KMS-11 (cell line): ENCODE measurements around the gene RAB4B.

Source experiments
- H2AFZ ChIP-seq: fragments of 200-600 bp; sonication (generic); 2 replicates; pipeline ENCODE4 v1.6.1; 2016; ENCODE audit warnings: antibody characterized with exemption, mixed run types, low read depth
- H3K27ac ChIP-seq: fragments of 200-600 bp; sonication (generic); 2 replicates; pipeline ENCODE4 v1.6.1; 2016; ENCODE audit warnings: mild to moderate bottlenecking, mixed run types
- H3K27me3 ChIP-seq: fragments of 200-600 bp; sonication (generic); 2 replicates; pipeline ENCODE4 v1.6.1; 2017; ENCODE audit warnings: mild to moderate bottlenecking, low read depth, mixed run types, moderate library complexity; ENCODE audit not compliant: insufficient read depth
- H3K36me3 ChIP-seq: fragments of 200-600 bp; sonication (generic); 2 replicates; pipeline ENCODE4 v1.6.1; 2017; ENCODE audit warnings: mild to moderate bottlenecking, mixed run types; ENCODE audit not compliant: insufficient read depth
- H3K4me1 ChIP-seq: fragments of 200-600 bp; sonication (generic); 2 replicates; pipeline ENCODE4 v1.6.1; 2016; ENCODE audit warnings: mild to moderate bottlenecking, low read depth, mixed run types; ENCODE audit not compliant: poor library complexity, severe bottlenecking
- H3K4me2 ChIP-seq: fragments of 200-600 bp; sonication (generic); 2 replicates; pipeline ENCODE4 v1.7.0; 2016; ENCODE audit warnings: mild to moderate bottlenecking, mixed run types
- H3K4me3 ChIP-seq: fragments of 200-600 bp; sonication (generic); IDR thresholded peaks from 2 replicates; pipeline ENCODE4 v1.6.1; 2017; ENCODE audit warnings: low read depth, low read length, mixed read lengths; ENCODE audit not compliant: insufficient read depth
- H3K79me2 ChIP-seq: fragments of 200-600 bp; sonication (generic); 2 replicates; pipeline ENCODE4 v1.6.1; 2016; ENCODE audit warnings: low read depth, mixed run types; ENCODE audit not compliant: insufficient read depth
- H3K9ac ChIP-seq: fragments of 200-600 bp; sonication (generic); 2 replicates; pipeline ENCODE4 v1.6.1; 2016; ENCODE audit warnings: mild to moderate bottlenecking, mixed run types
- H4K20me1 ChIP-seq: fragments of 200-600 bp; sonication (generic); 2 replicates; pipeline ENCODE4 v1.6.1; 2016; ENCODE audit warnings: mild to moderate bottlenecking, mixed run types; ENCODE audit not compliant: insufficient read depth
- TF ChIP-seq, protein P1 (sequence below): fragments of 200-600 bp; sonication (generic); conservative IDR thresholded peaks from 2 replicates; pipeline ENCODE4 v1.6.1; 2017; ENCODE audit warnings: low read depth, mild to moderate bottlenecking, antibody characterized with exemption, low read length, moderate library complexity, mixed read lengths

Gene RAB4B

GRCh38 chr19:40736661-40737060, 41.4 kb upstream of the RAB4B start:
- Histone ChIP-seq H4K20me1 (no peaks in the 10 kb centered on the region), H3K27ac (no peak overlapping the region), H3K4me3 (no peak overlapping the region), H2AFZ (no peak overlapping the region), H3K4me1 (no peaks in the 10 kb centered on the region), H3K4me2 (no peak overlapping the region), H3K27me3 (no peaks in the 10 kb centered on the region), H3K36me3 (no peaks in the 10 kb centered on the region), H3K9ac (no peak overlapping the region), H3K79me2 (no peaks in the 10 kb centered on the region)
- TF ChIP-seq, protein P1, sequence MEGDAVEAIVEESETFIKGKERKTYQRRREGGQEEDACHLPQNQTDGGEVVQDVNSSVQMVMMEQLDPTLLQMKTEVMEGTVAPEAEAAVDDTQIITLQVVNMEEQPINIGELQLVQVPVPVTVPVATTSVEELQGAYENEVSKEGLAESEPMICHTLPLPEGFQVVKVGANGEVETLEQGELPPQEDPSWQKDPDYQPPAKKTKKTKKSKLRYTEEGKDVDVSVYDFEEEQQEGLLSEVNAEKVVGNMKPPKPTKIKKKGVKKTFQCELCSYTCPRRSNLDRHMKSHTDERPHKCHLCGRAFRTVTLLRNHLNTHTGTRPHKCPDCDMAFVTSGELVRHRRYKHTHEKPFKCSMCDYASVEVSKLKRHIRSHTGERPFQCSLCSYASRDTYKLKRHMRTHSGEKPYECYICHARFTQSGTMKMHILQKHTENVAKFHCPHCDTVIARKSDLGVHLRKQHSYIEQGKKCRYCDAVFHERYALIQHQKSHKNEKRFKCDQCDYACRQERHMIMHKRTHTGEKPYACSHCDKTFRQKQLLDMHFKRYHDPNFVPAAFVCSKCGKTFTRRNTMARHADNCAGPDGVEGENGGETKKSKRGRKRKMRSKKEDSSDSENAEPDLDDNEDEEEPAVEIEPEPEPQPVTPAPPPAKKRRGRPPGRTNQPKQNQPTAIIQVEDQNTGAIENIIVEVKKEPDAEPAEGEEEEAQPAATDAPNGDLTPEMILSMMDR = no peak

- Histone ChIP-seq H3K4me1 (no peaks in the 10 kb centered on the region), H3K4me3 (no peak overlapping the region), H3K27ac (no peak overlapping the region), H3K27me3 (no peaks in the 10 kb centered on the region), H3K9ac (no peak overlapping the region), H3K79me2 (no peaks in the 10 kb centered on the region), H4K20me1 (no peaks in the 10 kb centered on the region), H2AFZ (no peak overlapping the region), H3K36me3 (no peaks in the 10 kb centered on the region), H3K4me2 (no peak overlapping the region)
- TF ChIP-seq, protein P1 = no peak
Measured at GRCh38 chr19:40737102-40737644, 40.9 kb upstream of the RAB4B start.

DNA sequence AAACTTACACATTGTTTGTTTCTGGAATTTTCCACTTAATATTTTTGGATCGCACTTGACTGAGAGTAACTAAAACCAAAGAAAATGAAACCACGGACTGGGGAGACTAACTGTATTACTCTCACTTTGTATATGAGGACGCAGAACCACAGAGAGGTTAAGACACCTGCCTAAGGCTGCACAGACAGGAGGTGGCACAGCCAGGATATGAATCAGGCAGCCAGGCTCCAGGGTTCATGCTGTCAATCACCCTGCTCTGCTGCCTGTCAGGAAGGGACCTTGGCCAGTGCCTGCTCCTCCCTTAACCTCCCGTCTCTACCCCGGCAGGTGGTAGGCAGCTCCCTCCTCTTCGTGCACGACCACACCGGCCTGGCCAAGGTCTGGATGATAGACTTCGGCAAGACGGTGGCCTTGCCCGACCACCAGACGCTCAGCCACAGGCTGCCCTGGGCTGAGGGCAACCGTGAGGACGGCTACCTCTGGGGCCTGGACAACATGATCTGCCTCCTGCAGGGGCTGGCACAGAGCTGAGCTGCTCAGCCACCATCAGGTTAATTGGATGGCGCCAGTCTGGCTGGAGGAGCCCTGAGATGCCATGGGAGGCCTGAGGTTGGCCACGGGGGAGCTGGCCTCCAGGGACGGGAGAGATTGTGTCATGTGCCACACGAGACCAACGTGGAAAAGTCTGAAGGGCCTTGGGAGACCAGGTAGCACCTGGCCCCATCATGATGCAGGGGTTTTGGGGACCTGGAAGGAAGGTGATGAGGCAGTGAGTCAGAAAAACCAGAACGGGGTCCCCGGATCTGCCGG, 38.8 kb upstream of the RAB4B start:
- no peak overlapping the region for H3K27ac ChIP-seq
- no peak overlapping the region for H3K4me2 ChIP-seq
- no peak overlapping the region for H3K9ac ChIP-seq
- TF ChIP-seq, protein P1 = no peak
- H3K79me2 ChIP-seq = no peaks in the 10 kb centered on the region
- no peak overlapping the region for H2AFZ ChIP-seq
- no peaks in the 10 kb centered on the region for H3K27me3 ChIP-seq
- H3K36me3 ChIP-seq = no peaks in the 10 kb centered on the region
- H3K4me3 ChIP-seq = no peak overlapping the region
- no peaks in the 10 kb centered on the region for H3K4me1 ChIP-seq
- H4K20me1 ChIP-seq = no peaks in the 10 kb centered on the region

GRCh38 chr19:40739871-40740703, 38.0 kb upstream of the RAB4B start:
- TF ChIP-seq, protein P1 = no peak
- H3K4me3 ChIP-seq = no peak overlapping the region
- H3K79me2 ChIP-seq = no peaks in the 10 kb centered on the region
- H3K36me3 ChIP-seq = no peaks in the 10 kb centered on the region
- H3K4me2 ChIP-seq = no peak overlapping the region
- no peak overlapping the region for H2AFZ ChIP-seq
- H3K27me3 ChIP-seq = no peaks in the 10 kb centered on the region
- H3K9ac ChIP-seq = no peak overlapping the region
- H3K4me1 ChIP-seq = no peaks in the 10 kb centered on the region
- H4K20me1 ChIP-seq = no peaks in the 10 kb centered on the region
- H3K27ac ChIP-seq = no peak overlapping the region
